Common myeloid progenitor, CD34-positive (primary cell): ENCODE data around the gene SIDT2.
"Not testable (repeated sequence)": the region's sequence is repeated elsewhere in the genome, so short reads cannot be mapped to it uniquely, and the experiment has no call there.

Experiments used
- CTCF ChIA-PET: fragments of 350-600 bp; sonication (Branson Sonifier 250); formaldehyde crosslinking; loops from one replicate; lab custom pipeline; 2021; ENCODE audit warnings: antibody characterized with exemption; lab: Charles Lee
- POLR2A ChIA-PET: fragments of 350-600 bp; sonication (Branson Sonifier 250); formaldehyde crosslinking; loops from one replicate; lab custom pipeline; 2021; ENCODE audit warnings: antibody characterized with exemption; lab: Charles Lee
- DNase-seq, 3 donors: peaks; one replicate each; pipeline versions ENCODE4 v3.0.0 to v3.0.0-alpha.2; 2013
- H3K27ac ChIP-seq, 2 experiments: 1 replicate in 1 of 2; 2 replicates in 1 of 2; pipeline ENCODE4 v1.7.0; 2013; ENCODE audit warnings: inconsistent platforms in 2 of 2, low read length in 2 of 2, mild to moderate bottlenecking in 2 of 2, low read depth in 1 of 2, moderate library complexity in 1 of 2; ENCODE audit not compliant: severe bottlenecking in 2 of 2, insufficient read depth in 1 of 2, poor library complexity in 1 of 2
- H3K27me3 ChIP-seq, 5 experiments: replicated peaks in 2 of 5; 1 replicate in 3 of 5; 2 replicates in 2 of 5; pipeline versions ENCODE4 v1.6.1 to v1.7.0; 2013; ENCODE audit warnings: low read length in 4 of 5, mild to moderate bottlenecking in 2 of 5, moderate library complexity in 2 of 5, inconsistent platforms in 1 of 5; ENCODE audit not compliant: insufficient read depth in 5 of 5, control insufficient read depth in 4 of 5
- H3K36me3 ChIP-seq, 4 experiments: 1 replicate in 2 of 4; 2 replicates in 2 of 4; pipeline versions ENCODE4 v1.6.1 to v1.7.0; 2013; ENCODE audit warnings: low read length in 3 of 4, control low read depth in 1 of 4, mild to moderate bottlenecking in 1 of 4; ENCODE audit not compliant: control insufficient read depth in 4 of 4, insufficient read depth in 4 of 4
- H3K4me1 ChIP-seq, 4 experiments: 1 replicate in 3 of 4; 2 replicates in 1 of 4; pipeline versions ENCODE4 v1.6.1 to v1.7.1; 2013; ENCODE audit warnings: low read length in 3 of 4, mild to moderate bottlenecking in 3 of 4, control low read depth in 1 of 4, inconsistent platforms in 1 of 4, moderate library complexity in 1 of 4; ENCODE audit not compliant: control insufficient read depth in 4 of 4, insufficient read depth in 4 of 4; ENCODE audit errors: control extremely low read depth in 1 of 4
- H3K4me3 ChIP-seq, 7 experiments: 1 replicate in 4 of 7; 2 replicates in 3 of 7; pipeline versions ENCODE4 v1.5.1 to v1.7.0; 2013; ENCODE audit warnings: mild to moderate bottlenecking in 7 of 7, low read length in 6 of 7, moderate library complexity in 6 of 7, inconsistent platforms in 2 of 7, low read depth in 2 of 7, control low read depth in 1 of 7; ENCODE audit not compliant: insufficient read depth in 4 of 7, control insufficient read depth in 1 of 7; ENCODE audit errors: extremely low read depth in 1 of 7
- H3K9me3 ChIP-seq, 5 experiments: 1 replicate in 4 of 5; 2 replicates in 1 of 5; pipeline versions ENCODE4 v1.6.1 to v1.7.1; 2013; ENCODE audit warnings: low read length in 4 of 5, mild to moderate bottlenecking in 2 of 5, inconsistent platforms in 1 of 5, low read depth in 1 of 5, moderate library complexity in 1 of 5; ENCODE audit not compliant: control insufficient read depth in 4 of 5, insufficient read depth in 2 of 5; ENCODE audit errors: control extremely low read depth in 1 of 5
- WGBS: methylation state at CpG from one replicate; pipeline ENCODE4 v1.1.5; 2013; ENCODE audit not compliant: insufficient coverage; 5-methylcytosine and 5-hydroxymethylcytosine counted together

The SIDT2 gene

DNA sequence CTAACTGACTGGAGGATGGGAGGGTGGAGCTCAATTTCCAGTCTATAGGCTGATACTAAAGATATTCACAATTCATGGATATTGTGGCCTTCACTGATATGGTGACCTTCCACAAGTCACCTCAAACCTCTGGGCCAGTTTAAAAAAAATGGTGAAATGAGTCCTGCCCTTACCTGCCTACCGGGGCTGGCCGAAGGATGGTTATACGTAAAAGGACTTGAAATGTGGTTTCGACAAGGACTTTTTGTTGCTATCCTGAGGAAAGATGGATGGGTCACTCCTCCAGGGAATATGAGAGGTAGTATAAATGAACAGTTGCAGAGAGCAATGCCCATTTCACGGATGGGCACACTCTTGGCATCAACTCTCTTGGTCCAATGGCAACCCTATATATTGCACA is 28.9 kb downstream of the SIDT2 start:
- POLR2A ChIA-PET, H3K4me3 ChIP-seq, CTCF ChIA-PET, DNase-seq, H3K4me1 ChIP-seq, H3K9me3 ChIP-seq, H3K27me3 ChIP-seq, H3K27ac ChIP-seq: not testable (repeated sequence)
- 85% methylated on average over 4 of the region's 5 CpGs for WGBS
- peaks cover 2 to 23% (median 11%) of the 10 kb centered on the region in 4 experiments for H3K36me3 ChIP-seq

DNA sequence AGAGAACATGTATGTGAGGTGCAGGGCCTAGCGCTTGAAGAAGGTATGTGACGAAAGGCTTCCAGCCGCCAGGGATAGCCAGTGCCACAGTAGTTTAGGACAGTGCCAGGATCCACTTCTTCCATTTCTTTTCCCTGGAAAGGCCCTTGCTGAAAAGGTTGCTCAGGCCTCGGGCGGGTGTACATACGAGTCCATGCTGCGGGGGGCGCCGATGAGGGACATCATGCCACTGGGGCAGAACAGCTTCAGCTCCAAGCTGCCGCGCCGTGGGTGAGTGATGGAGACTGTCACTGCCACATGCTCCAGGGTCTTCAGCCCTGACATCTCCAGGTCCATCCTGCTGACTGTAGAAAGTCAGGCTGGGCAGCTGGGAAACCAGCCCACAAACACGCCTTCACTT is 30.2 kb downstream of the SIDT2 start:
- WGBS, result 100% methylated on average over 1 of the region's 13 CpGs
- H3K9me3 ChIP-seq, H3K4me1 ChIP-seq, H3K27ac ChIP-seq, CTCF ChIA-PET, H3K4me3 ChIP-seq, DNase-seq, H3K27me3 ChIP-seq, POLR2A ChIA-PET: not testable (repeated sequence)
- H3K36me3 ChIP-seq, result peaks cover 7 to 26% (median 19%) of the 10 kb centered on the region in 4 experiments

DNA sequence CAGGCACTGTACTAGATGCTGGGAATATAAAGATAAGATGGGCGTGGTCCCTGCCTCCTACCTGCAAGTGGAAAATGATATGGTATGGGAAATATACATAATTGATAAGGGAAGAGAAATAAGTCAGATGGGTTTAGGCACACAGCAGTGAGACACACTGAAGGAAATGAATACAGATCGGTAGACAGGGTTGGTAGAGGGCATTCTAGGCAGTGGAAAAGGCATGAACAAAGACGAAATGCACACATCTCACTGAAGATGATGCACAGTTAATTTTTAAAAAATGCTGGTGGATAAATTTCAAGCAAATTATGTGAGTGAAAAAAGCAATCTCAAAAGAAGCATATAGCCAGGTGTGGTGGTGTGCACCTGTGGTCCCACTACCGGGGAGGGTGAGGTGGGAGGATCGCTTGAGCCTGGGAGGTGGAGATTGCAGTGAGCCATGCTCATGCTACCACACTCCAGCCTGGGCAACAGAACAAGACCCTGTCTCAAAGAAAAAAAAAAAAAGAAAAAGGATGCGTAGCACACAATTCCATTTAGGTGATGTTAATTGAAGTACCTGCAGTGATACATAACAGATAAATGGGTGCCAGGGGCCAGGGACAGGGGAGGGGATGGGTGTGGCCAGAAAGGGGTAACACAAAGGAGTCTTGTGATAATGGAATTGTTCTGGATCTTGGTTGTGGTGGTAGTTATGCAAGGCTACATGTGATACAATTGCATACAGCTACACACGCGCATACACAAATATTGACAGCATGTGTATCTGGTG is 31.0 kb downstream of the SIDT2 start:
- POLR2A ChIA-PET, result interaction anchor here (0.5 kb wide), 1 partner anchor 35 kb away, joined by 3 read pairs; no protein-coding TSS in a partner anchor
- not testable (repeated sequence) for H3K4me1 ChIP-seq

DNA sequence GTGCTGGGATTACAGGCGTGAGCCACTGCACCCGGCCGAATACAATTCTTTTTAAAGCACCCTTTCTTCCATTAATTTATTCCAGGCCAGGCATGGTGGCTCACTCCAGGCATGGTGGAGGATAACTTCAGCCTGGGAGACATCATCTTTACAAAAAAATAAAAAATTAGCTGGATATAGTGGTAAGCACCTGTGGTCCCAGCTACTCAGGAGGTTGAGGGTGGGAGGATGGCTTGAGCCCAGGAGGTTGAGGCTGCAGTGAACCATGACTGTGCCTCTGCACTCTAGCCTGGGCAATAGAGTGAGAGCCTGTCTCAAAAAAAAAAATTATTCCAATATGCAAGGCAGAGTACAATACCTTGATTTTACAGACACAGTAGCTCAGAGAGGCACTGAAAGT is 32.1 kb downstream of the SIDT2 start:
- POLR2A ChIA-PET, result interaction anchor here (0.5 kb wide), 1 partner anchor 36 kb away, joined by 3 read pairs; no protein-coding TSS in a partner anchor

More for the DNA sequence above, 31.0 kb downstream of the SIDT2 start:
- H3K27me3 ChIP-seq, DNase-seq, H3K9me3 ChIP-seq, H3K4me3 ChIP-seq, CTCF ChIA-PET, H3K27ac ChIP-seq: not testable (repeated sequence)
- peaks cover 8 to 28% (median 19%) of the 10 kb centered on the region in 4 experiments for H3K36me3 ChIP-seq
- 93% methylated on average over 5 of the region's 8 CpGs for WGBS

DNA sequence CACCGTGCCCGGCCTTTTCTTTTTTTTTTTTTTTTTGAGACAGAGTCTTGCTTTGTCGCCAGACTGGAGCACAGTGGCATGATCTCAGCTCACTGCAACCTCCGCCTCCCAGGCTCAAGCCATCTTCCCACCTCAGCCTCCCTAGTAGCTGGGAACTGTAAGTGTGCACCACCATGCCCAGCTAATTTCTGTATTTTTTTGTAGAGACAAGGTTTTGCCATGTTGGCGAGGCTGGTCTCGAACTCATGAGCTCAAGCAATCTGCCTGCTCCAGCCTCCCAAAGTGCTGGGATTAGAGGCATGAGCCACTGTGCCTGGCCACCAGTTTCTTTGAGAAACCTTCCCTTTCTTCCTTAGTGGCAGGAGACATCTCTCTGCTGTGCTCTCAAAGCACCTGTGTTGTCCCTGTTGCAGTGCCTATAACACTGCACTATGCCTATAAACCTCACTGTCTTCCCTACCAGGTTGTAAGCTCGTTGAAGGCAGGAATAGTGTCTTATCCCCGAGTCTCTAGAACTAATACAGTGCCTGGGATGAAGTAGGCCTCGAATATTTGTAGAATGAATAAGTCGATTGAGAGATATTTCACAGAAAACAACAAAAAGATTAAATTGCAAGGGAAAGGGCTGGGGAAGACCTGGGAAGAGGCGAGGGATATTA is 34.3 kb downstream of the SIDT2 start:
- H3K9me3 ChIP-seq, result no peaks in the 10 kb centered on the region
- H3K27ac ChIP-seq, result no peak overlapping the region
- WGBS, result 96% methylated on average over 8 of the region's 11 CpGs
- ChIA-PET CTCF (interaction anchor here (0.7 to 4.4 kb wide), 5 partner anchors 14 to 31 kb away, joined by 3 to 15 read pairs (median 4); no protein-coding TSS in a partner anchor), POLR2A (interaction anchor here (0.7 kb wide), 1 partner anchor 293 kb away, joined by 3 read pairs; no protein-coding TSS in a partner anchor)
- no peak for DNase-seq
- no peaks in the 10 kb centered on the region for H3K4me1 ChIP-seq
- no peaks in the 10 kb centered on the region for H3K27me3 ChIP-seq
- H3K36me3 ChIP-seq, result peaks cover 8 to 43% (median 31%) of the 10 kb centered on the region in 4 experiments
- H3K4me3 ChIP-seq, result no peak overlapping the region

More for the DNA sequence above, 32.1 kb downstream of the SIDT2 start:
- Histone ChIP-seq H3K36me3 (peaks cover 7 to 24% (median 14%) of the 10 kb centered on the region in 4 experiments), H3K4me1 (no peaks in the 10 kb centered on the region), H3K27ac (no peak overlapping the region), H3K27me3 (no peaks in the 10 kb centered on the region), H3K4me3 (no peak overlapping the region), H3K9me3 (no peaks in the 10 kb centered on the region)
- 100% methylated on average over 1 of the region's 3 CpGs for WGBS
- DNase-seq, result no peak
- CTCF ChIA-PET, result interaction anchor here (1.0 to 4.4 kb wide), 7 partner anchors 10 to 44 kb away, joined by 3 to 15 read pairs (median 8); no protein-coding TSS in a partner anchor

DNA sequence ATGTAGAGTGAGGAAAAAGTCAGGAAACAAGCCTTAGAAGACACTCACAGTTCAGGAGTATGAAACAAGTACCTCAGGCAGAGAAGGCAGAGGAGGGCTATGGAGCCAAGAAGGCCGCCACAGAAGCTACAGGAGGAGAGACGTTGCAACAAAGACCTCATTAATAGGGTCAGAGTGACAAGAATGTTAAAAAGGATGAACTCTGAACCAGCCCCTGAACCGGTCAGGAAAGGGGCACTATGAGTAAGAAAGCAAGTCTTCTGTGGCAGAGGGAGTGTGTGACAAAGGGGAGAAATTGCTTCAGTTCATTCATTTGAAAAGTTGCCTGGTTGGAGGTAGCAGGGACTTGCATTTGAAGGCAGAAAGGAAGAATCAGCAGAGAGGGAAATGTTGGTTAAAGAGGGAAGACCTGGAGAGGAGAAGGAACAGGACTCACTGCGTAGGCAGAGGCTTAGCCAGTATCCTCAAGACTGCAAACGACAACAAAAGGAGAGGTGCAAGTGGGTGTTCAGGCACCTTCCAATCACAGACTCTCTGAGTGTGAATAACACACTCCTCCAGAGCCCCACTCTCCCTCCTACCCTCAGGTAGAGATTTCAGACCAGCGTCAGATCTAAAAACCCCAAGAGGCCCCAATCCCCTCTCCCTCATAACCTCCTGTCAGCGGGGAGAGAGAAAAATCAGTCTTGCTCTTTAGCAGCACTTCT is 36.0 kb downstream of the SIDT2 start:
- CTCF ChIA-PET, result interaction anchor here (0.8 to 4.8 kb wide), 4 partner anchors 12 to 108 kb away, joined by 3 to 28 read pairs (median 9); no protein-coding TSS in a partner anchor
- no peak overlapping the region for H3K27ac ChIP-seq
- DNase-seq, result no peak
- H3K4me3 ChIP-seq, result no peak overlapping the region
- WGBS, result 98% methylated on average over 6 of the region's 7 CpGs
- no peaks in the 10 kb centered on the region for H3K4me1 ChIP-seq
- H3K36me3 ChIP-seq, result peaks cover 8 to 59% (median 46%) of the 10 kb centered on the region in 4 experiments
- POLR2A ChIA-PET, result no interaction called here
- H3K9me3 ChIP-seq, result no peaks in the 10 kb centered on the region
- no peaks in the 10 kb centered on the region for H3K27me3 ChIP-seq
